ENCODE measurements around the gene SUPT5H. TPM values are rescaled to one million over a fixed set of nuclear protein-coding genes. Genes with fewer than 3 reads are reported as not detected.
A peak's percentile ranks its signal among the peaks of the same experiment; 100 is the strongest.

The SUPT5H gene
- total and polyA plus RNA-seq, 2 of the 8 experiments (the other 6 are each of a cell fraction or from before 2014, with no cell fraction given), result 77.8 to 111 TPM

DNA sequence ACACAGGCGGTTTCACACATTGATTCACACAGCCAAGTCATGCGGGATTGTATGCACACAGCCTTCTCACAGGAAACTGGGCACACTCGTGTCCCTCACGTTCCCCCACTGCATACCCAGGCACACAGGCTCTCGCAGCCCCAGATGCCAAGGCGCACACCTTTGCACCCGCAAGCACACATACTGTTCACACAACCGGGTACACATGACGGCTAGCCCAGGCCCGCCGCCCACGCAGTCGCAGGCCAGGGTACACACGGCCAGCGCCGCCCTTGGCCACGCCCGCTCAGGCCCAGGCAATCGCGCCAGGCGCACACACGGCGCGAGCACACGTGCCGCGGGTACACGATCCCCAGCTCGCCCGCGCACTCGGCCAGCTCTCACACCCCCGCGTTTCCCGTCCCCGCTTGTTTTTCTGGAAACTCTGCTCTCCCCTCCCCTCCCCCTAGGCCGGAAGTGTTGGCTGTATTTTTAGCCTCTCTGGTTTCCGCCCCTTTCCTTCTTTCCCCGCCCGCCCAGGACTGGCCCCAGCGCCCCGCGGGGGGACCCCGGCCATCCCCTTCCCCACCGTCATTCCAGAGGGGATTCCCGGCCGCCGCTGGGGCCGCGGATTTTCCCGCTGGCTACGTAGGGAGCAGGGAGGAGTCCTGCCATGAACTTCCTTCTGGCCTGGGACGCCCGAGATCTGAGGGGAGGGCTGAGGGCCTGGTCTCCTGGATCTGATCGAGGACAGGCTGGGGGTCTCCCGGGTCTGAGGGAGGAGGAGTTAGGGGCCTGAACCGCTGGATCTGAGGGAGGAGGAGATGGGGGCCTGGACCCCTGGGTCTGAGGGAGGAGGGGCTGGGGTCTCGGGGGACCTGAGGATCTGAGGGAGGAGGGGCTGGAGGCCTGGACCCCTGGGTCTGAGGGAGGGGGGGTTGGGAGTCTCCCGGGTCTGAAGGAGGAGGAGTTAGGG, 42.8 kb upstream of the SUPT5H start (continued):
- TF ChIP-seq HDAC2 (IDR thresholded peaks at IDR 0.05; ENCODE audit: borderline replicate concordance in 1 of 2, low read depth in 2 of 2, low read length in 2 of 2), result peak in 1 of 2 experiments; percentile 77; a peak in 1 of 4 replicates
- TF ChIP-seq BACH1 (IDR thresholded peaks at IDR 0.05; ENCODE audit: low read length), result peak; percentile 67; the same call in 1 of the 2 replicates
- TF ChIP-seq NANOG (IDR thresholded peaks at IDR 0.05; ENCODE audit: insufficient read depth, low read depth, low read length, poor library complexity, severe bottlenecking), result no peak
- peak; percentile 58 for TF ChIP-seq SP1 (IDR thresholded peaks at IDR 0.05; ENCODE audit: low read depth, low read length)
- no peak for TF ChIP-seq CBX5 (IDR thresholded peaks at IDR 0.05; ENCODE audit: low read depth, low read length)
- TF ChIP-seq RFX5 (IDR thresholded peaks at IDR 0.05; ENCODE audit: borderline replicate concordance, low read depth, low read length), result no peak
- no peak for TF ChIP-seq SAP30 (IDR thresholded peaks at IDR 0.05; ENCODE audit: insufficient read depth, insufficient replicate concordance, low read length)
- TF ChIP-seq SIN3A (conservative IDR thresholded peaks at IDR 0.05 in 1 of 2, IDR thresholded peaks at IDR 0.05 in 1 of 2; ENCODE audit: low read depth in 1 of 2, low read length in 2 of 2), result 0 out of 4 replicates have a peak, but pooled peaks of 1 of the 2 experiments have one; percentile 35
- TF ChIP-seq EZH2 (IDR thresholded peaks at IDR 0.05; ENCODE audit: low read depth, low read length, severe bottlenecking), result no peak
- TF ChIP-seq CHD1 (IDR thresholded peaks at IDR 0.05; ENCODE audit: low read depth, low read length), result no peak
- peak; percentile 69 for TF ChIP-seq POLR2AphosphoS5 (IDR thresholded peaks at IDR 0.05; ENCODE audit: low read depth, low read length)
- TF ChIP-seq POLR2A (IDR thresholded peaks at IDR 0.05; ENCODE audit: control extremely low read depth in 1 of 2, low read depth in 2 of 2, low read length in 2 of 2), result peak in 1 of 2 experiments; percentile 76; a peak in 2 of 3 replicates
- TF ChIP-seq SIX5 (IDR thresholded peaks at IDR 0.05; ENCODE audit: low read depth, low read length), result no peak
- TF ChIP-seq TCF12 (IDR thresholded peaks at IDR 0.05; ENCODE audit: low read depth, low read length), result no peak
- TF ChIP-seq TAF1 (IDR thresholded peaks at IDR 0.05; ENCODE audit: low read depth, low read length), result peak; percentile 74
- TF ChIP-seq JUND (IDR thresholded peaks at IDR 0.05; ENCODE audit: low read length), result no peak
- TF ChIP-seq, protein P1, sequence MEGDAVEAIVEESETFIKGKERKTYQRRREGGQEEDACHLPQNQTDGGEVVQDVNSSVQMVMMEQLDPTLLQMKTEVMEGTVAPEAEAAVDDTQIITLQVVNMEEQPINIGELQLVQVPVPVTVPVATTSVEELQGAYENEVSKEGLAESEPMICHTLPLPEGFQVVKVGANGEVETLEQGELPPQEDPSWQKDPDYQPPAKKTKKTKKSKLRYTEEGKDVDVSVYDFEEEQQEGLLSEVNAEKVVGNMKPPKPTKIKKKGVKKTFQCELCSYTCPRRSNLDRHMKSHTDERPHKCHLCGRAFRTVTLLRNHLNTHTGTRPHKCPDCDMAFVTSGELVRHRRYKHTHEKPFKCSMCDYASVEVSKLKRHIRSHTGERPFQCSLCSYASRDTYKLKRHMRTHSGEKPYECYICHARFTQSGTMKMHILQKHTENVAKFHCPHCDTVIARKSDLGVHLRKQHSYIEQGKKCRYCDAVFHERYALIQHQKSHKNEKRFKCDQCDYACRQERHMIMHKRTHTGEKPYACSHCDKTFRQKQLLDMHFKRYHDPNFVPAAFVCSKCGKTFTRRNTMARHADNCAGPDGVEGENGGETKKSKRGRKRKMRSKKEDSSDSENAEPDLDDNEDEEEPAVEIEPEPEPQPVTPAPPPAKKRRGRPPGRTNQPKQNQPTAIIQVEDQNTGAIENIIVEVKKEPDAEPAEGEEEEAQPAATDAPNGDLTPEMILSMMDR (IDR thresholded peaks at IDR 0.05; ENCODE audit: control extremely low read depth in 1 of 3, insufficient read depth in 1 of 3, low read depth in 1 of 3, low read length in 3 of 3), result no peak
- no peak for TF ChIP-seq ZNF274 (IDR thresholded peaks at IDR 0.05; ENCODE audit: borderline replicate concordance, extremely low read depth, low read length)
- no peak for TF ChIP-seq SP2 (IDR thresholded peaks at IDR 0.05; ENCODE audit: low read length)
- TF ChIP-seq RAD21 (IDR thresholded peaks at IDR 0.05 in 1 of 2, conservative IDR thresholded peaks at IDR 0.05 in 1 of 2; ENCODE audit: low read depth in 2 of 2, low read length in 2 of 2), result no peak

Measured in H1 (cell line).